Activated CD4-positive, alpha-beta T cell treated with anti-CD3 and anti-CD28 coated beads, Interleukin-2, amount 50 U/mL, for 16 hours (primary cell): Measurements from ENCODE around the gene FCRLB.
"Not testable (repeated sequence)": the region's sequence is repeated elsewhere in the genome, so short reads cannot be mapped to it uniquely, and the experiment has no call there.

ENCODE experiments used
- DNase-seq: peaks from one replicate; pipeline ENCODE4 v3.0.0-alpha.2; 2020

The FCRLB gene

DNA sequence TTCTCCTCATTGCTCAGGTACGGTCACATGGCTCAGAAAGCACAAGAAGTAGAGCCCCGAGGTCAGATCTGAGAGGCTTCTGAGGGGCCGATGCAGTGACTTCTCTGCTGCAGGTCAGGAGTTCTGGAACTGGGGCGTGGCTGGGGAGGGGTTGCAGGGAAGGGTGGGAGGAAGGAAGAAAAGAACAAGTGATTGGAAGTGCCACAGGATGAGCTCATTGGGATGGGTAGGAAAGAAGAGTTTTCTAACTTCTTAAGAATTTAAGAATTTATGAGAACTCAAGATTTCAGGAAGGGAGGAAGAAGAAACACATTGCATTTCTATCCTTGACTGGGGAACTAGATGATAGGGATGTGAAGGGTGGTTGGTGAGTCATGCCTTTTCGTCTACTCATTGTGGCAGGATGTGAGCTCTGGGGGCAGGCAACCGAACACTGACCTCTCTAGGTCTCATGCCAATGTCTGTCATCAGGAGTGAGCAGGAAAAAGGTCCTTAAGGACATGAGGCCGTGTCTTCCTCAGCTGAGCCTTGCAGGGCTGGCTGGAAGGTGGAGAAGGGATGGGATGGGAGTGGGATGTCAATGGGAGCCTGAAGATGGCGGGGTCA lies 497 bp downstream of the FCRLB start:
- DNase-seq, result peak; percentile 39

DNA sequence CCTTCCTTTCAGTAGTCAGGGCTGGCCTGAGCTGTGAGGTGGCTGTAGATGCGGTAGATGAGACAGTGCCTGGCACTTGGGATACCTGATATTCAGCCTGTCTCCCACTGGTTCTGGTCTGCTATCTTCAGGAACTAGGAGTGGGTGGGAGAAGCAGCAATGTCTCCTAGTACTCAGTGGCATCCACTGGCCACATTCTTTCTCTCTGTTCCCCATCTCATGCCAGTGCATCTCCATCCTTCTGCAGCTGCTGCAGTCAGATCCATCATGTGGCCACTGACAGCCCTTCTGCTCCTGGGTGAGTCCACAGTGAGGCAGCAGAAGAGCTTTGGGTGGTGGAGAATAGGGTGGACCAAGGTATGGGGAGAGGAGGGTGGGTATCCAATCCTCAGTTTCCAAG lies 1.1 kb downstream of the FCRLB start:
- DNase-seq, result no peak

DNA sequence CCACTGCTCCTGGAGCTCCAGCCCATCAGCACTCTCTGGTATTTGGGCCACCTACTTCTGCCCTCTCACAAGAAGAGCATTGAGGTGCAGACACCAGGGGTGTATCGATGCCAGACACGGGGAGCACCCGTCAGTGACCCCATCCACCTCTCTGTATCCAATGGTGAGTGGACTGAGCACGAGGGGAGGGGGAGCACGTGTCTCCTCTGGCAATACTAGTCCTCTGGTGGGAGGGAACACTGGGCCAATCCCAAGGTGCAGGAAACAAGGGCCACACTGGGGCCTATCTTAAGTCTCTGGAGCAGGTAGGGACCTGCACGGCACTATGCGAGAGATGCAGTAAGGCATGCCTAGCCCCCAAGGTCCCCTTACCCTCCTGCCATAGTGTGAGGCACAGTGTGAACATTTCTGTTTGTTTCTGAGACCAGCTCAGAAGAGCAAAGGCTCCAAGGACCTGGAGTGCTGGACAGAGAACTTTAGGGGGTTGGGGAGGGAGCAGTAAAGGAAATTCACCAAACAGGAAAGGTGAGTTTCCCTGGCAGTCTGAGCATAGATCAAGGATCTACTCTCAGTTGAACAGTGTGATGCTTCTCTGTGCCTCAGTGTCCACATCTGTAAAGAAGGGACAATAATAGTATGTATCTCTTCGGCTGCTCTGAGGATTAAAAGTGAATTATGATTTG lies 2.3 kb downstream of the FCRLB start:
- DNase-seq, result no peak

DNA sequence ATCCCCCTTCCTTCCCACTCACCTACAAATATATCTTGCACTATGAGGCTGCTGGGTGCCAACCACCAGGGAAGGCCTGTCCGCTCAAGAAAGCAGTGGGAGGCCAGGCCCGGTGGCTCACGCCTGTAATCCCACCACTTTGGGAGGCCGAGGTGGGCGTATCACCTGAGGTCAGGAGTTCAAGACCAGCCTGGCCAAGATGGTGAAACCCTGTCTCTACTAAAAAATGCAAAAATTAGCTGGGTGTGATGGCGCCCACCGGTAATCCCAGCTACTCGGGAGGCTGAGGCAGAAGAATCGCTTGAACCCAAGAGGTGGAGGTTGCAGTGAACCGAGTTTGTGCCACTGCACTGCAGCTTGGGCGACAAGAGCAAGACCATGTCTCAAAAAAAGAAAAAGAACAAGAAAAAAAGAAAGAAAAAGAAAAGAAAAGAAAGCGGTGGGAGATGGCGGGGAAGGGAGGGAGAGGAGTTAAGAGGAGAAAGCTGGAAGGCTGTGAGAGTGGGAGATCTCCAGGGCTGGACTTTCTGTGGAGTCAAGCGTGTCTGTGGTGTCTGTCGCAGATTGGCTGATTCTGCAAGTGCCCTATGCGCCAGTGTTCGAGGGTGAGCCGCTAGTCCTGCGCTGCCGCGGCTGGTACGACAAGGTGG lies 4.0 kb downstream of the FCRLB start:
- DNase-seq, result not testable (repeated sequence)

DNA sequence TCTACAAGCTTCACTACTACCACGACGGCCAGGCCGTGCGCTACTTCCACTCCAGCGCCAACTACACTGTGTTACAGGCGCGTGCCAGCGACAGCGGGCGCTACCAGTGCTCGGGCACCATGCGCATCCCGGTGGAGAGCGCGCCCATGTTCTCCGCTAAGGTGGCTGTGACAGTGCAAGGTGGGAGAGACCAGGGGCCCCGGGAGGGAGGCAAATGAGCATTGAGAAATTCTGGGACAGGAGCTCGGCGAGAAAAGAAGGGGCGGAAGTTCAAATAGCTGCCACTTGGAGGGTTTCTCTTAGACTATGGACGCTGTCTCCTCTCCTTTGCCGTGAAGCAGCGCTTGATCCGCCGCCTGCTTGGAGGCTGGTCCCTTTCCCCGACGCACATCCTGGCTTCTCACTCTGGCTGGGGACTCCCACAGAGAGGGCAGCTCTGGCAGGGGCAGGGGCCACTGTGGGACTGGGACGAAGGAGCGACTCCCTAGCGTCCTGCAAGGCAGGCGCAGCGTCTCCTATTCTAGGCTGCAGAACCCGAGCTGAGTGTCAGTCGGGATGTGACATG lies 4.6 kb downstream of the FCRLB start:
- DNase-seq, result peak; percentile 18

DNA sequence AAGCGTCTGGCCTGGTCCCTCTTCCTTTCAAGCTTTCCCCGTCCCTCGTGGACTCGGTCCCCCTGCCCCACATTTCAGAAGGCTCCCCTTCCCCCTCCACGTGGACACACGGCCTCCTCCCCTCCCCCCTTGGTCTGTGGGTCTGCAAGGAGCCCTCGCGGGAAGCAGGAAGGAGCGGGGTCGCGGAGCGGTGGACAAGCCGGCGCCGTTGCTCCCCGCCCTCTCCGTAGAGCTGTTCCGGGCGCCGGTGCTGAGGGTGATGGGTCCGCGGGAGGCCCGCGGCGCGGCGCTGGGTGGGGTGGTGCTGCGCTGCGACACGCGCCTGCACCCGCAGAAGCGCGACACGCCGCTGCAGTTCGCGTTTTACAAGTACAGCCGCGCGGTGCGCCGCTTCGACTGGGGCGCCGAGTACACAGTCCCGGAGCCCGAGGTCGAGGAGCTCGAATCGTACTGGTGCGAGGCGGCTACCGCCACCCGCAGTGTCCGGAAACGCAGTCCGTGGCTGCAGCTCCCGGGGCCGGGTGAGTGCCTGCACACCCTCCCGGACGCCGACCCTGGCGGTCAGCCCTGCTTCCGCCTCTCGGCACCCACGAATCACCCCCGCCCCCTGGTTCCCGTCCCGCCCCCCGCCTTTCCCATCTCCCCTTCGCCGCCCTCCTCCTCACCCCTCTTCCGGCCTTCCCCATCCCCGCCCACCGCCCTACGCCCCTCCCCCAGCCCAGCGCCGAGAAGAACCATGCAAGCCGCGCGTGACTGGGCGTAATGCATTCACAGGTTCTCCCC lies 5.3 kb downstream of the FCRLB start:
- DNase-seq, result peak; percentile 72

GRCh38 chr1:161727256-161727924 lies 6.0 kb downstream of the FCRLB start:
- peak; percentile 70 for DNase-seq

DNA sequence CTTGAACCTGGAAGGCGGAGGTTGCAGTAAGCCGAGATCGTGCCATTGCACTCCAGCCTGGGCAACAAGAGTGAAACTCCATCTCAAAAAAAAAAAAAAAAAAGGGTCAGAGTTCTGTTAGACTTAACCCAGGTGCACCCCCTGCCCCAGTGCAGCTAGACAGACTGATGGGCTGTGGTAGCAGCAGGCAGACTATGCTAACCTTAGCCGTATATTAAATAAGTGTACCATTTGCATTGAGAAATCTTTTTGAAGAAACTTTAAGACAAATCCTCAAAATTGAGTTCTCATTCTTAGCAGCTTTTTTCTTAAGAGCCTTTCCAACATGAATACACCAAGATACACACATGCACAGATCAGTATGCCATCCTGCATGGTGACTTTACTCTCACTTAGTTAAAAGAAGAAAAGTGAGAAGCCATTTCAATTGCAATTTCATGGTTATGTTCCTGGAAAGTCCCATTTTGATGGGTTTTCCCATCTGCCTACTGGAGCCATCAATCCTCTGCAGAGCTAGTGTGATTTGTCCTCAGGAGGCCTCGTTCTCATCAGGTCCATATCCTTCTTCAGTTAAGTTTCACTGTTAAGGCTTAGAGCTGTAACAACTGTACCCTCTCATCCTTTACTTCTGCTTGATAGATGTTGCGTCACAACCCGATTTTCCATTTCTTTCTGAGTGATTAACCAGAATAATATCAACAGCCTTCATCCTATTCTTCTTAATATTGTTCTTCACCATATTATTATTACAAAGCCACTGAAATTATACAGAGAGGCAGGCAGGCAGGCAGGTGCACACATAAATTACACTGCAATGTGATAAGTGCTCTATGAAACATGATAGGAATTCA lies 7.3 kb downstream of the FCRLB start:
- DNase-seq, result no peak

DNA sequence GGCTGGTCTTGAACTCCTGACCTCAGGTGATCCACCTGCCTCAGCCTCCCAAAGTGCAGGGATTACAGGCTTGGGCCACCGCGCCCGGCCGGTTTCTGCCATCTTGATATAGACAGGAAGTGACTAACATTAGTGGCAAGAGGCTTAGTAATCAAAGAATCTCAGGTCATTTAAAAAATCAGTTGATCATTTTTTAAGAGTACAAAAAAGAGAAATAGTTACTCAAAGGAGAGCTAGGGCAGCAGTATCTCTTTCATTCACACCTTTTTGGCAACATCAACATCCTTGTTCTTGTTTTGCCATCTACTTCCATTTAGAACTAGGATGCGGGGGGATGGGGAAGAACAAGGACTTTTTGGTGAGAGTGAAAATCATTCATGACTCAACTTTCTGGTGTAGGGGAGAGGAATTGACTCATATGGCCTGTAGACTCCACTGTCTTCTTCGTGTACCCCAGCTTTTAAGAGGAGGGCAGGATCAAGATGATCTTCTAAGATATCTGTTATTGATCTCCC lies 8.8 kb downstream of the FCRLB start:
- DNase-seq, result peak; percentile 79

DNA sequence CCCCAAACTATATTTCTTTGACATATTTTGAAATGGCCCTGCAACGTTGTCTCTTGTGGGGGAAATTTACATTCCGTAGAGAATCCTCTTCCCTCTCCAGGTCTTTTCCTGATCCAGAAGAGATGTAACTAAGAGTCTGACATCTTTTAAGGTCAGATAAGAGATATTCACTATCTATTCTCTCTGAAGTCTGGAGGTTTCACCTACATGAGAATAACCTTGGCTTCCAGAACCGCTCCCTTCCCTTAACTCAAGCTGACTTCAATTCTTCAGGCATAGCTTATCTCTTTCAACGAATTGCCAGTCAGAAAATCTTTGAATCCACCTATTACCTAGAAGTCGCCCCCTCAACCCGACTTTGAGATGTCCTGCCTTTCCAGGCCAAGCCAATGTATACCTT lies 9.9 kb downstream of the FCRLB start:
- DNase-seq, result no peak

DNA sequence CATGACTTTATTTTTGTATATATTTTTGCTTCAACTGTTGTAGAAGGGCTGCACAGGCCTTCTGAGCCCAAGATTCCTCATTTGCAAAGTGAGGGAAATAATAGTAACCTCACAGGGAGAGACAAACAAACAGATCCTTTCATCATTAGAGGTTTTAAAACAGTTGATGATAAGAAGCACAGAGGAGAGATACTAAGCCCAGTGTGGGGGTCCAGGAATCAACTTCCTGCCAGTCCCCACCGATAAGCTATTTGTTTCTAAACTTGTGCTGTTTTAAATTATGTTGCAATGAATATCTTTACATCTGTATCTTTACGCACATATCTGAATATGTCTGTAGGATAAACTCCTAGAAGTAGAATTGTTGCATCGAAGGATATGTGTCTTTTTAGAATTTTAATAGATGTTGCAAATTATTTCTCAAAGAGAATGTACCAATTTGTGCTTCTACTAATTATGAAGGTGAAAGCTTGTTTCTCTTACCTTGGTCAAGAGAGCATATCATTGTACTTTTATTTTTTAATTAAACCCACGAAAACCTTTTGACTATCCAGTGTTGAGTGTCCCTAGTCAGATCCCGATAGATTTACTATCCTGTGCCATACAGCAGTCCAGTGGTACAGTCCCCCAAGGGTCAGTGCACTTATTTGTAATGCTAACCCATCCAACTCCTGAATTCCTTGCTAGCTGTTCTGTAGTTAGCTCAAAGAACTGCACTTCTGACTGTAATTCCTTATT lies 10.8 kb downstream of the FCRLB start:
- DNase-seq, result no peak

GRCh38 chr1:161733526-161733925 lies 12.2 kb downstream of the FCRLB start:
- no peak for DNase-seq

- no peak for DNase-seq
Observed at GRCh38 chr1:161735837-161736236, 14.5 kb downstream of the FCRLB start.

DNA sequence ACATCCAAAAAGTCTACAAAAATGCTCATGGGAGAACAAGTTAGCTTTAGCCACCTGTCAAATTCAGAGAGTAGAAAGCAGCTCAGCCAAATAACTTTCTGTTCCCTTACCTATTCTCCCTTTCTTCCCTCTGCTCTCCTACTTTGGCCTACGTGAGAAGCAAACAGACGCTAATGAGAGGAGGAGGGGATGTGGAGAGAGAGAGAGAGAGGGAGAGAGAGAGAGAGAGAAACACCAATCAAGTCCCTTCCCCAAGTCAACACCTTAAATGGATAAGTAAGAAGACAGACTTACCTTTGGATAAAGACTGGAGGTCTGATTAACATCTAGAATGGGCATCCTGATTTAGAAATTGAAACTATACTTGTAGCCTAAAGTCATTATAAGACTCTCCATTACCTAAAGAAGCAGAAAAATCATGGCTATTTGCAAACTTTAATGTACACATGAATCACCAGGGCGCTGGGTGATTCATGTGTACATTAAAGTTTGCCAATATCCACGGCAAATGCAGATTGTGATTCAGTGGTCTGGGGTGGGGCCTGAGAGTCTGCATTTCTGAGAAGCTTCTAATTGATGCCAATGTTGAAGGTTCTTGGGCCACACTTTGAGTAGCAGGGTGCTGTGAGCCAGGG lies 15.1 kb downstream of the FCRLB start:
- peak; percentile 37 for DNase-seq

DNA sequence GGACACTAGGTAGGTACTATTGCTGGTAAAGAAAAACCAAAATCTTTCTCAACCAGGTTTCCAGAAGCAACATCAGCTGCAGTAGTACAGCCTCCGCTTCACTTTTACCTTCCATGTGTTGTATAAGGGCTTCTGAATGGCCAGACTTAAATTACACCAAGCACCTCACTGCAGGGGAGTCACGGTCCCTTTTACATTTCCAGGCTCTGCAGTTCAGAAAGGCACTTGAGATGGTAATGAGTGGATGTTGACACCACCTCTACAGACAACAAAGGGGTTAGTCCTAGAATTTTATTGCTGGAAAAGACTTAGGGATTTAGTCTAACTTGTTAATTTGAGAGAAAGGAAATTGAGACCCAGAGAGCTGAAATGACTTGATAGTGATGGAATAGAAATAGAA lies 16.3 kb downstream of the FCRLB start:
- no peak for DNase-seq

DNA sequence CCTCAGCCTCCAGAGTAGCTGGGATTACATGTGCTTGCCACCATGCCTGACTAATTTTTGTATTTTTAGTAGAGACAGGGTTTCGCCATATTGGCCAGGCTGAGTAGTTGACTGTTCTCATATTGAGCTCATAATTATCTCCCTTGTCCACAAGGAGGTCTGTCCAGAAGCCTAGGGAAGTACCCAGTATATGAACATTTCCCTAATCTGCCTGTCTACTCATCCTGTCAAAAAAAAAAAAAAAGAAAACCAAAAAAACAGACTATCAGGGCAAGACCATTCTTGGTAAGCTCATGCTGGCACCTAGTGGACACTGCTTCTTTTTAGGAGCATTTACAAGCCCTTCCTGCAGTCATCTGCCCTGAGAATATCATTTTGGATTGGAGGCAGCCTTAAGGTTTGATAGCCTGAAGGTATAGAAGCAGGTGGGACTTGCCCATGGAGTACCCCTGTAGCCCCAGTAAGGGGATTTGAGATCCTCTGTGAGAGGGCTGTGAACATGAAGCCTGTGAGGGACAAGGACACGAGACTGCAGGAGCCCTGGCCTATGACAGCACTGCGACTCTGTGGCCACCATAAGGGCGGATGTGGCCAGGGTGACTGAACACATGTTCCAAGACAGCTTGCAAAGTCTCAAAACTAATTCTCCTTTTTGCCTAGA lies 17.4 kb downstream of the FCRLB start:
- DNase-seq, result peak; percentile 69

- DNase-seq, result no peak
Observed at GRCh38 chr1:161739865-161740566, 18.7 kb downstream of the FCRLB start.

DNA sequence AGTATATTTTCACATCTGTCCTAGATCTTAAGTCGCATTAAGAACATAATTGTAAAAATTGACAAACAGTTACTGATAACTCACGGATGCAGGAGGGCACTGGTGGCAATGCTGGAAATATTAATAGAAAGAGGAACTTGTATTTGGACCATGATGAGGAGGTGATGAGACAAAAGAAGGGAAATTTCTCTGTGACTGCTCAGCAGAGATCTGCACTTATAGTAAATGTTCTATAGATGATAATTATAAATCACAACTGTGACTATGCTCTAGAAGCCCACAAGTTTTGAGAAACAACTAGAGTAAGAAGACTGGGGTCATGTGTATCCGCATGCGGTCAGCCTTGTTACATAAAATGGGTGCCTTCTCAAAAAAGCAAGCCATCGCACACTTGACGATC lies 19.6 kb downstream of the FCRLB start:
- DNase-seq, result no peak

DNA sequence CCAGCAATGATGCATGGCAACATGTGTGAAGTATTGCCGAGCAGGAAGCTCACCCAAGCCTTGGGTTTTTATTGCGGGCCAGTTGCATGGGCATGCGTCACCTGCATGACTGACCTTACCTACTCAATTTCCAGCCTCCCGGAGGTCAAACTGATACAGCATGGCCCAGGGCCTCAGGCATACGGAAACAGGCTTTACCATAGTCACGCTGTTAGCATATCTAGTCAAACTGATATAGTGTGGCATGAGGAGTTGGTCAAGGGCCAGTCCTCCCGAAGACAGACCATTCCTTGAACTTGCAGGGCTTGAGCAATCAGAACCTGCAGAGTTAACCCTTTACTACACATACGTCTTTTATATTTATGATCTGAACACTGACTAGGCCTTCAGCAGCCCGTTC lies 21.9 kb downstream of the FCRLB start:
- DNase-seq, result no peak
